Ammon's horn (tissue), 1 donor: ENCODE results near the gene WNT1.

ENCODE experiments used
- DNase-seq: peaks from one replicate; pipeline ENCODE4 v3.0.0-alpha.2; 2016; ENCODE audit warnings: low spot score

WNT1 gene

GRCh38 chr12:49000346-49000745, 22.2 kb downstream of the WNT1 start:
- peak; percentile 88 for DNase-seq

- no peak for DNase-seq
These were observed 30.8 kb downstream of the WNT1 start for GRCh38 chr12:49008943-49009342.

GRCh38 chr12:49010092-49010668, 32.1 kb downstream of the WNT1 start:
- no peak for DNase-seq

GRCh38 chr12:49012739-49013138, 34.6 kb downstream of the WNT1 start:
- no peak for DNase-seq

GRCh38 chr12:49013428-49013827, 35.3 kb downstream of the WNT1 start:
- DNase-seq = no peak

GRCh38 chr12:49014547-49014946, 36.4 kb downstream of the WNT1 start:
- no peak for DNase-seq

GRCh38 chr12:49015196-49015595, 37.1 kb downstream of the WNT1 start:
- DNase-seq = no peak

GRCh38 chr12:49017891-49018260, 39.8 kb downstream of the WNT1 start:
- DNase-seq = no peak

GRCh38 chr12:49018261-49019119, 40.4 kb downstream of the WNT1 start, which contains the start of gene PRKAG1:
Gene PRKAG1, minus strand, starts transcription at chr12:49018776. Its CDS starts 36 bp downstream, at chr12:49018740.
- DNase-seq = peak; percentile 98

GRCh38 chr12:49019120-49019430, 41.0 kb downstream of the WNT1 start:
- no peak for DNase-seq

- no peak for DNase-seq
These were observed 41.6 kb downstream of the WNT1 start for GRCh38 chr12:49019443-49020324.

- DNase-seq = no peak
These were observed 42.3 kb downstream of the WNT1 start for GRCh38 chr12:49020441-49020840.

GRCh38 chr12:49021292-49021915, 43.3 kb downstream of the WNT1 start:
- no peak for DNase-seq

GRCh38 chr12:49022558-49023178, 44.5 kb downstream of the WNT1 start:
- DNase-seq = no peak

GRCh38 chr12:49023812-49024211, 45.7 kb downstream of the WNT1 start:
- DNase-seq = no peak

GRCh38 chr12:49024543-49024942, 46.4 kb downstream of the WNT1 start:
- DNase-seq = no peak

GRCh38 chr12:49025463-49025862, 47.3 kb downstream of the WNT1 start:
- no peak for DNase-seq

- no peak for DNase-seq
These were observed 48.0 kb downstream of the WNT1 start for GRCh38 chr12:49026101-49026500.

- DNase-seq = no peak
These were observed 48.8 kb downstream of the WNT1 start for GRCh38 chr12:49026678-49027480.

GRCh38 chr12:49027846-49028555, 49.9 kb downstream of the WNT1 start:
- DNase-seq = no peak
